ENCODE results near the gene CCDC88B. TPM values are rescaled to one million over a fixed set of nuclear protein-coding genes. Genes with fewer than 3 reads are reported as not detected.

Gene CCDC88B
- polyA plus RNA-seq, 3 donors: 1.7 to 2.0 (median 1.8) TPM

DNA sequence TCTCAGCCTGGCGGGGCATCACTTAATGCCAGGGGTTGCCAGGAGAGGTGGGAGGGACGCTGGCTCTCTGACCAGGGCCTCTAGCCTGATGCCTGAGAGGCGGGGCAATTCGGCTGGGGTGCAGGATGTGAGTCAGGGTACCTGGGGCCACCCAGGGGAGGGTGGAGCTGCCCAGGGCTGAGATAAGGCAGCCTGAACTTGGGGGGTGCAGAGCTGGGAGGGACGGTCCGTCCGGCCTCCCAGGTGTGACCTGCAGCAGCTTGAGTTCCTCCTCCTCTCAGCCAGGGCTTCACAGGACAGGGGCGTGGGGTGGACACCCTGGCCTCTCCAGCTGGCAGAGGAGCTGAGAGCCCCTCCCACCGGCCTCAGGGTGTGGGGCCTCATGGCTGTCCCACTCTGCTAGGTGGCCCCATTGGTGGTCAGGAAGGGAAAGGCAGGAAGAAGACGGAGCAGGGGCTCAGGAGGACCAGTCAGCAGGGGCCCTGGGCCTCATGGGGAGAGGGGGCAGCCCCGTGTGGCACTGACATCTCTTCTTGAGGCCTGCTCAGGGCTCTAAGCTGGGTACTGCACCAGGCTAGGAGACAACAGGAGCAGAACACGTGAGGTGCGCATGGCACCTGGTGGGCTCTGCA, 18.0 kb downstream of the CCDC88B start:
- DNase-seq (ENCODE audit: low read depth in 3 of 3, low spot score in 2 of 3): no peak

DNA sequence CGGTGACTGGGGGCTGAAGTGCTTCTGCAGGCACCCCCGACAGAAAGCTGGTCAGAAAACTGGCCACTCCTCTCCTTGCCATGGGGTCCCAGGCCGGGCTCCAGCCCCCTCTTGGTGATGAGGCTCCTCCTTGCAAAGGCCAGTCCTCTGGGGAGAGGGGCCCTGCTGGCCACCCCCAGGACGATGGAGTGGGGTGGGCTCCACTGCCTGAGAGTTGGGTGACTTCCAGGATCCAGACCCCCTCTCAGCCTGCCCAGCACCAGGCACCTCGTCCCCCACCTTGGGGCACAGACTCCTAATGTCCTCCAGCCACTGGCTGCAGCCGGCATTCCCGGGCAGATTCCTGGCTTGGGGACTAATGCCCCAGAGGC, 18.5 kb downstream of the CCDC88B start:
- DNase-seq (ENCODE audit: low read depth in 3 of 3, low spot score in 2 of 3): no peak

DNA sequence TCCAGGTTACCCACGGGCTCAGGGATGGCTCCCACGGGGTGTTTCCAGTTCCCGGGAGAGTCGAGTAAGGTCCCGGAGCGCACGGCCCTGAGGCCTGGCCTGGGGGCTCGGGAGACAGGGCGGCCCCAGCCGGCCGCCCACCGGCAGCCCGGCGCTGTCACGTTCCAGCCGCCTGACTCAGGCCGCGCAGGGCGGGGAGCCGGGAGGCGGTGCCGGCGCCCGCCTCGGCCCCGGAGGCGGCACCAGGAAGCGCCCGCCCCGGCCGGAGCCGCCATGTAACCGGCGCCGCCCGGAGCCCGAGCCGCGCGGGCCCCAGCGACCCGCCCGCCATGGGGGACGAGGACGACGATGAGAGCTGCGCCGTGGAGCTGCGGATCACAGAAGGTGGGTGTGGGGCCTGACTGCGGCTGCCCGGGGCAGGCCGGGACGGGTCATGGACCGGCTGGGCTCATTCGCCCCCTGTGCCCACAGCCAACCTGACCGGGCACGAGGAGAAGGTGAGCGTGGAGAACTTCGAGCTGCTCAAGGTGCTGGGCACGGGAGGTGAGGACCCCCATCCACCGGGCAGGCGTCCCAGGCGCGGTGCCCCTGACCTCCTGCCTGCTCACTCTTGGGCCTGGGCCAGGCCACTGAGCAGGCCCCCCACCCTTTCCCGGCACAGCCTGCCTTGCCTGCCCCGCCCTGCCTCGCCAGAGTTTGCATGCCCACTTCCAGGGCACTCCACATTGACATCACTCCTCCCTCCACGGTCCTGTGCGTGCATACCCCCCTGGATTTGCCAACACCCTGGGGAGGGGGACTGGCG, 19.1 kb downstream of the CCDC88B start, which contains the start of gene RPS6KA4:
Gene RPS6KA4 (plus strand): TSS at position 256 of the 805 bp plus-strand sequence. CDS start 74 bp downstream, at position 330.
- no peak for DNase-seq (ENCODE audit: low read depth in 3 of 3, low spot score in 2 of 3)

DNA sequence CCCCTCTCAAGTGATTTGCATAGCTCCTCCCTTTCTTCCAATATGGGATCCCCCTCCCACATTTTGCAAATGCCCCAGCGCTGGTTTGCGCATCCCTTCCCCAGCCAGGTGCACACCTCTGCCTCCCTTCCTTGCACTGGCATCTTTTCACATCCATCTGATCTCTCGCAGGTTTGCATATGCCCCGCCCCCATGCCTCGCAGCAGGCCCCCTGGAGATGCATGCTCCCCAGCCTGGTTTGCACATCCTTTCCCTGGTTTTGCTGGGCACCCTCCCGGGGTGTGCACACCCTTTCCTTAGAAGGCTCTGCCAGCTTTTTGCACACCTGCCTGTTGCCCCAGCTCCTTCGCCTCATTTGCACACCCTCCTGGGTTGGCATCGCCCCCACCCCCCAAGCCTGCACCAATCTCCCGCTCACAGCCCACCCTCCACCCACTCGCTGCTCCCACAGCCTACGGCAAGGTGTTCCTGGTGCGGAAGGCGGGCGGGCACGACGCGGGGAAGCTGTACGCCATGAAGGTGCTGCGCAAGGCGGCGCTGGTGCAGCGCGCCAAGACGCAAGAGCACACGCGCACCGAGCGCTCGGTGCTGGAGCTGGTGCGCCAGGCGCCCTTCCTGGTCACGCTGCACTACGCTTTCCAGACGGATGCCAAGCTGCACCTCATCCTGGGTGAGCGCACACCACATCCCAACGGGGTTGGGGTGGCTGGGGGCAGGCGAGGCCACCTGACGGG, 19.9 kb downstream of the CCDC88B start:
- no peak for DNase-seq (ENCODE audit: low read depth in 3 of 3, low spot score in 2 of 3)

DNA sequence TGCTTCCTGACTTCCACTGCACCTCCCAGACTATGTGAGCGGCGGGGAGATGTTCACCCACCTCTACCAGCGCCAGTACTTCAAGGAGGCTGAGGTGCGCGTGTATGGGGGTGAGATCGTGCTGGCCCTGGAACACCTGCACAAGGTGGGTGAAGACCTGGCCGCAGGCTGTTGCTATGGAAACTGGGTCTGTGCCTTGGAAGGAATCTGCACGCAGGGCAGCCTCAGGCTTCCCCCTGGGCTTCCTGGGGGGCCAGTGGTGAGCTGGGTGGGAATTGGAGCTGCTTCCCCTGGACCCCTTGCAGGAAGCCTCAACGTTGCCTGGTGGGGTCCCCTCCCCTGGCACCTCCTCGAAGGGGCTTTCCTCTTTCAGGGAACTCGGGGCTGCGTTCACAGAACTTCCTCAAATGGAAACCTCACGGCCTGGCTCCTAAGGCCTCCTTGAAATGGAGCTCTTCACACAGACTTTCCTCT, 20.5 kb downstream of the CCDC88B start:
- DNase-seq (ENCODE audit: low read depth in 3 of 3, low spot score in 2 of 3): no peak

DNA sequence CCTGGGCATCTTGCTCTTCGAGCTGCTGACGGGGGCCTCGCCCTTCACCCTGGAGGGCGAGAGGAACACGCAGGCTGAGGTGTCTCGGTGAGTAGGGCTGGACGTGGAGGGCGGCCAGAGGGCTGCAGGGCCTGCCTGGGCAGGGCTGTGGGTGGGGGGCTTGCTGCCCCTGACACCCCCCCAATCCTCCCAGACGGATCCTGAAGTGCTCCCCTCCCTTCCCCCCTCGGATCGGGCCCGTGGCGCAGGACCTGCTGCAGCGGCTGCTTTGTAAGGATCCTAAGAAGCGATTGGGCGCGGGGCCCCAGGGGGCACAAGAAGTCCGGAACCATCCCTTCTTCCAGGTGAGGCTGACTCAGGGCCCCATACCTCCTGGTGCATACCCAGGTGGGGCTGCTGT, 21.7 kb downstream of the CCDC88B start:
- DNase-seq (ENCODE audit: low read depth in 3 of 3, low spot score in 2 of 3): no peak

DNA sequence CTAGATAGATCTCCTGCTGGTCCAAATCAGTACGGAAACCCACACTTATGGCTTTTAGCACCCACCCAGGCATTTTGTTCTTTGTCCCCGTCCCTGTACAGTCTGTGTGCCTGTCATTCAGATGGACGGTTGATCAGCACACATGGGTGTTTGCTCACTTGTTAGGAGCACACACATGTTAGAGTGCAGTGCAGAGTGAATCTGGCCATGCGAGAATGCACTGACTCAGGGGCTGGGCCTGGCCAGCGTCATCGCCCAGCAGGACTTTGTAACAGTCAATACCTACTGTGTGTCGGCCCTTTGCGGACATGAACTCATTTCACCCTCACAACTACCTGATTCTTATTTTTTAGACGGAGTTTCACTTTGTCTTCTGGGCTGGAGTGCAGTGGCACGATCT, 22.3 kb downstream of the CCDC88B start:
- DNase-seq (ENCODE audit: low read depth in 3 of 3, low spot score in 2 of 3): no peak

DNA sequence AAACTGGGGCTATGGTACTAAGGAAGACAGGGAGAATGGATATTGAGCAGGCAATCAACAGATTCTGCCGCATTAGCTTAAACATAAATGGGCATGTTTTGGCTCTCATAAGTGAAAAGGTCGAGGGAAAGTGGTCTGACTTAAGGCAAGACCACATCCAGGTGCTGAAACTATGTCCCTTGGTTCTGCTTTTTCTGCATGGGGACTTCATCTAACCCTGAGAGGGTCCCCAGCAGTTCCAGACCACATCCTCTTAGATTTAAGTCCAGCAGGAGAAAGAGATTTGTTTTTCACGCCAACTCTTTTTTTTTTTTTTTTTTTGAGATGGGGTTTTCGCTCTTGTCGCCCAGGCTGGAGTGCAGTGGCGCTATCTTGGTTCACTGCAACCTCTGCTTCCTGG, 24.4 kb downstream of the CCDC88B start:
- DNase-seq (ENCODE audit: low read depth in 3 of 3, low spot score in 2 of 3): no peak

DNA sequence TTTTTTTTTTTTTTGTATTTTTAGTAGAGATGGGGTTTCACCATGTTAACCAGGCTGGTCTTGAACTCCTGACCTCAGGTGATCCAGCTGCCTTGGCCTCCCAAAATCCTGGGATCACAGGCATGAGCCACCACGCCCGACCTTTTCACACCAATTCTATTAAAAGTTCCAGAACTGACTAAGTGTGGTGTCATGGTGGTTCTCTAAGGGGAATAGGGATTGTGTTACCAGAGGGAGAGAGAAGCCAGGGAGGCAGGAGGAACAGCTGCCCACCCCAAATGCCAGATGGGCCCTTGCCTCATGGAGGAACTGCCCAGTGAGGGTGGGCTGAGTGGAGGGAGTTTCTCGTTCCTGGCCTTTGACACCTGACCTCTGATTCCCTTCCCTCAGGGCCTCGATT, 24.9 kb downstream of the CCDC88B start:
- no peak for DNase-seq (ENCODE audit: low read depth in 3 of 3, low spot score in 2 of 3)

DNA sequence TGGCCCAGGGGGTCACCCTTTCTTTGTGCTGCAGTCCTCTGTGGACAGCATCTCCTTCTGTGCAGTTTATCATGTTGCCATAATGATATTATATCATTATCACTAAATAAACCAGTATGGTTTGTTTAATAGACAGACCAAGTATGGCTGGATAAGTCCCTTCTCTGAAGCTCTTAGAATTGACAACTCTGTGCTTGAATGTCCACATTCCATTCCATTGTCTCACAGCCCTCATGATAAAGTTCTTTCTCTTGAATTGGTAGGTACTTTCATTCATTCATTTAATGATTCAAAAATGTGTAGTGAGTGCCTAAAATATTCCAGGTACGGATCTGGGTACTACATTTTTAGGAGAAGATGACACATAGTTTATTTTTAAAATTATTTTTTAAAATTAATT, 26.7 kb downstream of the CCDC88B start:
- no peak for DNase-seq (ENCODE audit: low read depth in 3 of 3, low spot score in 2 of 3)

DNA sequence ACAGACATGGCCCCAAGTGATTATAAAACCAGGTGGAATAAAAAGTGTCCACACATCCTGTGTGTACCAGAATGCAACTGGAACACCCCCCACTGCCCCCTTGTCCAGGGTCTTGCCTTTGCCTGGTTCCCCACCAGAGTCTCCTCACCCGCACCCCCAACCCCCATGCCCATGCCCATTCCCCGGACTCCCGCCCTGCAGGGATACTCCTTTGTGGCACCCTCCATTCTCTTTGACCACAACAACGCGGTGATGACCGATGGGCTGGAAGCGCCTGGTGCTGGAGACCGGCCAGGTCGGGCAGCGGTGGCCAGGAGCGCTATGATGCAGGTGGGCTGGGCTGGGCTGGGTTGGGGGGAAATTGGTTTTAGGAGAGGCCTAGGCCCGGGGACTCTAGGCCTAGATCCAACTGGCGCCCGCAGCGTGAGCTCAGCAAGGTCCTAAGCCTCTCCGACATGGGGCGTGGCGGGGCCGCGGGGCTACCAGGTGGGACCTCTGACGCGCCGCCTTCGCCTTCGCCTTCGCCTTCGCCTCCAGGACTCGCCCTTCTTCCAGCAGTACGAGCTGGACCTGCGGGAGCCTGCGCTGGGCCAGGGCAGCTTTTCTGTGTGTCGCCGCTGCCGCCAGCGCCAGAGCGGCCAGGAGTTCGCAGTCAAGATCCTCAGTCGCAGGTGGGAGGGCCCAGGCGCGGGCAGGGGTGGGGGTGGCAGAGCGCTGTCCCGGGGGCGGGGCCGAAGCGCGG, 28.1 kb downstream of the CCDC88B start:
- DNase-seq (ENCODE audit: low read depth in 3 of 3, low spot score in 2 of 3): no peak

DNA sequence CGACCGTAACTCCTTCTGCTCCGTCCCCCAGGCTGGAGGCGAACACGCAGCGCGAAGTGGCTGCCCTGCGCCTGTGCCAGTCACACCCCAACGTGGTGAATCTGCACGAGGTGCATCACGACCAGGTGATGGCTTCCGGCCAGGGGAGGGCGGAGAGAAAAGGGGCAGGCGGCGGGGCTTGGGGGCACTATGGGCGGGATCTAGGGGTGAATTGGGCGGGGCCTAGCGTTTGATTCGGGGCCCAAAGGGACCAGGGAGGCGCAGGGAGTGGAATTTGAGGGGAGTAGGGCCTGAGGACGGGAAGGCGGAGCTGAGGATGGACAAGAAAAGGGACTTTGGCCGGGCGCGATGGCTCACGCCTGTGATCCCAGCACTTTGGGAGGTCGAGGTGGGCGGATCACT, 28.7 kb downstream of the CCDC88B start:
- no peak for DNase-seq (ENCODE audit: low read depth in 3 of 3, low spot score in 2 of 3)

DNA sequence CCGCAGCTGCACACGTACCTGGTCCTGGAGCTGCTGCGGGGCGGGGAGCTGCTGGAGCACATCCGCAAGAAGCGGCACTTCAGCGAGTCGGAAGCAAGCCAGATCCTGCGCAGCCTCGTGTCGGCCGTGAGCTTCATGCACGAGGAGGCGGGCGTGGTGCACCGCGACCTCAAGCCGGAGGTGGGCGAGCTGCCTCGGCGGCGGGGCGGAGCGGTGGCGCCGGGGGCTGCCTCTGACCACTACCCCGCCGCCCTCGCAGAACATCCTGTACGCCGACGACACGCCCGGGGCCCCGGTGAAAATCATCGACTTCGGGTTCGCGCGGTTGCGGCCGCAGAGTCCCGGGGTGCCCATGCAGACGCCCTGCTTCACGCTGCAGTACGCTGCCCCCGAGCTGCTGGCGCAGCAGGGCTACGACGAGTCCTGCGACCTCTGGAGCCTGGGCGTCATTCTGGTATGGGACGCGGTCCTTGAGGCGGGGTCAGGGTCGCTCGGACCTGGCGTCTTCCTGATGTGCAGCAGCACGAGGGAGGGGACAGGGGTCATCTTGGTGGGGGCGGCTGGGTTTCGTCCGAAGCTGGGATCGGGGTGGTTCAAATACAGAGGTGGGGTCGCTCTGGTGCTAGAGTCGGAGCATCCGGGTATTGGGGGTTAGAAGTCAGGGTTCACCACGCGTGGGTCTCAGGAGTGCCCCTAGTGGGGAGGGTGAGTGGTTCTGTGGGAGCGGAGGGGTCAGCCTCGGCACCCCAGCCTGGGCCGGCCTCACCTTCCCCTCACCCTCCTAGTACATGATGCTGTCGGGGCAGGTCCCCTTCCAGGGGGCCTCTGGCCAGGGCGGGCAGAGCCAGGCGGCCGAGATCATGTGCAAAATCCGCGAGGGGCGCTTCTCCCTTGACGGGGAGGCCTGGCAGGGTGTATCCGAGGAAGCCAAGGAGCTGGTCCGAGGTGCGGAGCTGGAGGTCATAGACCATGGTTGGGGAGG, 29.7 kb downstream of the CCDC88B start:
- no peak for DNase-seq (ENCODE audit: low read depth in 3 of 3, low spot score in 2 of 3)

DNA sequence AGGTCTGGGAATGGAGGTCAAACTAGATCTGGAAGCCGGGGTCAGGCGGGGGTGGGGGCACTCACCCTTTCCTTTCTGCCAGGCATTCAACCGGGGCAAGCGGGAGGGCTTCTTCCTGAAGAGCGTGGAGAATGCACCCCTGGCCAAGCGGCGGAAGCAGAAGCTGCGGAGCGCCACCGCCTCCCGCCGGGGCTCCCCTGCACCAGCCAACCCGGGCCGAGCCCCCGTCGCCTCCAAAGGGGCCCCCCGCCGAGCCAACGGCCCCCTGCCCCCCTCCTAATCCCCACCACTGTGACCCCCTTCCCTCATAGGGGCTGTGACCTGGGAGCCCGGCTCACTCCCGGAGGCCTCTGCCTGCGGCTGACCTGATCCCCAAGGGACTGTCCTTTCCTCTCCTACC, 31.2 kb downstream of the CCDC88B start:
- no peak for DNase-seq (ENCODE audit: low read depth in 3 of 3, low spot score in 2 of 3)

DNA sequence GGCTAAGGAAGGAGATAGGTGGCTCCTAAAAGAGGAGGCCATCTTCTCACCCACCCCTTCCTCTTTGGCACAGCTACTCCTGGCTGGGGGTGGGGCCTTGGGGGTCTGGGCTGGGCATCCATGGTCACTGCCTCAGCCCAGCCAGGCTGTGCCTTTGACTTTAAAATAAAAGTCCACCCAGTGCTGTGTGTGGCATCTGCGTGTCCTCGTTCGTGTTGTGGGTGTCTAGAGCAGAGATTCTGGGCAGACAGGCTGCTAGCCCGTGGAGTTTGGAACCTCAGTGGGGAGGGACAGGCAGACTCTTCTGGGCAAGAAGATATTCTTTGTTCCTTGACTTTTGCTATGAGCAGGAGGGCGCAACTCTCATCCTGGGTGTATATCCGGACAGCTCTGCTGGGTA, 32.0 kb downstream of the CCDC88B start:
- no peak for DNase-seq (ENCODE audit: low read depth in 3 of 3, low spot score in 2 of 3)

DNA sequence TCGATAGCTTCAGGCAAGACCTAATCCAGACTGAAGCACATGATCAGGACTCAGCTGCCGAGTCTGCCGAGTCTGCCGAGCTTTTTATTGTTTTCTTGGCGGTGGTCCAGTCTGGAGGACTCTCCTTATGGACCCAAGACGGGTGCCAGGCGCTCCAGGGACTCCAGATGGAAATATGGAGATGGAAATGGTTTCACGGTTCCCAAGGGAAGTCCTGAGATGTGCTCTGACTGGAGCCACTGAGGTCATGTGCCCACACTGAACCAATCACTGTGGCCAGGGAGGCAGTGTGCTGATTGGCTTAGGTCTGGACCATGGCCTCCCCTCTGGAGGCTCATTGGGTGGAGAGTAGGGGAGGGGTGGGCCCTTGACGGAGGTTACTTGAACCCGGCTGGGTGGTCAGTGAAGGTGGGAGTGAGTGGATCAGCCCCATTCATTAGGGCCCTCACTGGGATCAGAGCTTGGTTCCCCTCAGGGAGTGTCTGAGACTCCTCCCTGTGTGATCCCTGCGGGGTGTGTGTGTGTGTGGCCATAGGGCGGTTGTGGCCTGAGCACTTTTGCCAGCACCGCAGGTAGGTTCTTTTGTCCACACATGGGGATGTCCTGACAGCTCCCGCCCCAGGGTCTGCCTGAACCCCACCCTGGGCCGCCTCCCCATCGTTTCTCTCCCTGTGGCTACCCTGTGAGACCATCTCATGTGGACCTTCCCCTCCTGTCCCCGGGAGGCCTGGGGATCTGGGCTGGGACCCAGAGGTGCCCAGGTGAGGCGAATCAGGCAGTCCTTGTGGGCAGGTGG, 33.0 kb downstream of the CCDC88B start:
- DNase-seq (ENCODE audit: low read depth in 3 of 3, low spot score in 2 of 3): no peak

DNA sequence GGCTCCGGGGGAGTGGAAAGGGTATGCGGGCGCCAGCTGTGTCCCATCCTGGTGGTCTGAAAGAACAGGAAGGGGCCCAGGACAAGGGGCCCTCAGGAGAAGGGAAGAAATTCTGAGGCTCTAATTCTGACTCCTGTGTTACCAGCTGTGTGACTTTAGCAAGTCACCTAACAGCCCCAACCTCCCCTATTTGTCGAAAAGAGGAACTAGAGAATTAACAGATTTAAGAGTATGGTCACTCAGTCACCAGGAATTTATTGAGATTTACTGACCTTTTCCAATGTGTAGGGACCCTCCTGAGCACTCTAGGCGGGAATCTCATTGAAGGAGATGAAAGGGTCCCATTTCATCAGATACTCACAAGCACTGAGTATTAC, 33.6 kb downstream of the CCDC88B start:
- DNase-seq (ENCODE audit: low read depth in 3 of 3, low spot score in 2 of 3): no peak

DNA sequence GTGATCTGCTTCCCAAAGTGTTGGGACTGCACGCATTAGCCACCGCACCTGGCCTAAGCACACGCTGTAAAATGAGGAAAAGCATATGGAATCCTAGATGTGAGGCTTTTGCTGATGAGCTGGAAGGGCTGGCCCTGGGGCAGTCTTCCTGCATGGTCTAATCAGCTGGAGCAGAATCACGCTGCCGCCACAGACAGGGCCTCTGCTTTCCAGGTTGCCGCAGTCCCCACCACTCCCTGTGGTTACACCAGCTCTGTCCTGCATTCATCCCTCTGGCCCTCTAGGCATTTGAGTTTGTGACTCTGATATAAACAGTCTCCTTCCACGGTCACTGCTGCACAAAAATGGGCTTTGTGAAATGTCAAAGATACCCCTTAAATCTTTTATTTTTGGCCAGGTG, 36.1 kb downstream of the CCDC88B start:
- DNase-seq (ENCODE audit: low read depth in 3 of 3, low spot score in 2 of 3): no peak

DNA sequence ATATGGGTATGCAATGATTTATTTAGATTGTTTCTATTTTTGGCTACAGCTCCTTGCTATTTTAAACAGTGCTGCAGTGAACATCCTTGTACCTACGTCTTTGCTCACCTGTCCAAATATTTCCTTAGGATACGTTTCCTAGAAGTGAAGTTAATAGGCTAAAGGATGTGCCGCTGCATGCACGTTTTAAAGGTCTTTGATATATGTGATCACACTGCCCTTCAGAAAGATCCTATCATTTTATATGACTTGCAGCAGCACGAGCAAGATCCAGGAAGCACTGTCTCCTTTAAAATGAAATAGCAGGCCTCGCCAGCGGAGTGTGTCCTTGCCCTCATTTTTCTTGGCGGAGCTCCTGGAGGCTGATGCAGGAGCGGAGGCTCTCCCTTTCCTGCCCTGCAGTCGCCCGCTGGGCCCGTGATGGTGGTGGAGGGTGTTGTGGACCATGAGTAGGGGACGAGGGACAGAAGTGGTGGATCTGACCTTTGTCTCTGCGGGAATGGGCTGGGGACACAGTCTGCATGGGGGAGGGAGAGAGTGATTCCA, 38.4 kb downstream of the CCDC88B start:
- DNase-seq (ENCODE audit: low read depth in 3 of 3, low spot score in 2 of 3): no peak
